Measurements from ENCODE around the gene ATP2B3.

GRCh38 chrX:153509592-153509991, 7.8 kb upstream of the ATP2B3 start:
- TF ChIP-seq CTCF (IDR thresholded peaks at IDR 0.05): no peak
- no peak for TF ChIP-seq POLR2AphosphoS5 (IDR thresholded peaks at IDR 0.05)
